SK-N-SH (cell line): ENCODE results near the gene NRM. TPM values are rescaled to one million over a fixed set of nuclear protein-coding genes. Genes with fewer than 3 reads are reported as not detected.
A peak's percentile ranks its signal among the peaks of the same experiment; 100 is the strongest.

Experiments used
- CTCF ChIA-PET: fragments of 300-600, 350-600 bp; formaldehyde crosslinking; extraction: SDS; loops from one replicate; lab custom pipeline; 2021; lab: Yijun Ruan, JAX
- POLR2A ChIA-PET: fragments of 350-600 bp; sonication (Branson Sonifier 250); formaldehyde crosslinking; extraction: SDS; loops from one replicate; lab custom pipeline; 2020; ENCODE audit warnings: antibody characterized with exemption, inconsistent platforms; lab: Yijun Ruan, JAX
- DNase-seq: peaks from one replicate; pipeline ENCODE4 v3.0.0; 2012
- H2AFZ ChIP-seq: fragments of 200-600 bp; sonication (generic); 2 replicates; pipeline ENCODE4 v1.8.1; 2016; ENCODE audit warnings: antibody characterized with exemption, mild to moderate bottlenecking, low read depth
- H3F3A ChIP-seq: fragments of 200-600 bp; sonication (generic); replicated peaks from 2 replicates; pipeline ENCODE3; 2016; ENCODE audit warnings: antibody characterized with exemption, mild to moderate bottlenecking; ENCODE audit not compliant: insufficient read depth
- H3K27ac ChIP-seq, 2 experiments: fragments of 200-500 bp in 1 of 2; fragments of 200-600 bp in 1 of 2; sonication (Bioruptor generic) in 1 of 2; sonication (generic), shearing (Covaris generic) in 1 of 2; 2 replicates each; pipeline versions ENCODE4 v1.5.1 to v1.6.1; 2014 to 2016; ENCODE audit warnings: low read depth in 2 of 2, inconsistent platforms in 1 of 2, low read length in 1 of 2, mild to moderate bottlenecking in 1 of 2, mixed read lengths in 1 of 2
- H3K27me3 ChIP-seq: fragments of 200-600 bp; sonication (generic), shearing (Covaris generic); 2 replicates; pipeline ENCODE4 v1.6.1; 2016; ENCODE audit warnings: mixed run types; ENCODE audit not compliant: insufficient read depth
- H3K36me3 ChIP-seq, 2 experiments: fragments of 200-500 bp in 1 of 2; fragments of 200-600 bp in 1 of 2; sonication (Bioruptor generic) in 1 of 2; sonication (generic) in 1 of 2; replicated peaks in 1 of 2; 2 replicates each; pipeline versions ENCODE3 to v1.5.1; 2014 to 2016; ENCODE audit warnings: low read length in 1 of 2, mild to moderate bottlenecking in 1 of 2; ENCODE audit not compliant: insufficient read depth in 2 of 2, control insufficient read depth in 1 of 2
- H3K4me1 ChIP-seq, 2 experiments: fragments of 200-500 bp in 1 of 2; fragments of 200-600 bp in 1 of 2; sonication (Bioruptor generic) in 1 of 2; sonication (generic), shearing (Covaris generic) in 1 of 2; 2 replicates each; pipeline versions ENCODE4 v1.5.1 to v1.6.1; 2014 to 2016; ENCODE audit warnings: low read depth in 1 of 2, low read length in 1 of 2, mixed run types in 1 of 2; ENCODE audit not compliant: insufficient read depth in 2 of 2, control insufficient read depth in 1 of 2
- H3K4me2 ChIP-seq: fragments of 200-600 bp; sonication (generic), shearing (Covaris generic); 2 replicates; pipeline ENCODE4 v1.6.1; 2017; ENCODE audit warnings: mixed run types
- H3K4me3 ChIP-seq, 2 experiments: fragments of 200-500 bp in 1 of 2; fragments of 200-600 bp in 1 of 2; sonication (Bioruptor generic) in 1 of 2; sonication (generic), shearing (Covaris generic) in 1 of 2; 2 replicates each; pipeline versions ENCODE4 v1.5.1 to v1.8.1; 2014 to 2016; ENCODE audit warnings: low read depth in 2 of 2, inconsistent platforms in 1 of 2, low read length in 1 of 2, mild to moderate bottlenecking in 1 of 2, mixed read lengths in 1 of 2, moderate library complexity in 1 of 2
- H3K79me2 ChIP-seq: fragments of 200-600 bp; sonication (generic); 2 replicates; pipeline ENCODE4 v1.8.1; 2017; ENCODE audit warnings: mild to moderate bottlenecking; ENCODE audit not compliant: insufficient read depth
- H3K9ac ChIP-seq: fragments of 200-600 bp; sonication (generic); 2 replicates; pipeline ENCODE4 v1.6.1; 2017; ENCODE audit warnings: mixed run types
- H3K9me2 ChIP-seq: fragments of 200-600 bp; sonication (generic); 2 replicates; pipeline ENCODE4 v1.6.1; 2017; ENCODE audit warnings: mixed run types
- H3K9me3 ChIP-seq: fragments of 200-600 bp; sonication (generic); 2 replicates; pipeline ENCODE4 v1.6.1; 2017; ENCODE audit warnings: mixed run types, mild to moderate bottlenecking, moderate library complexity
- H4K20me1 ChIP-seq: fragments of 200-600 bp; sonication (generic); 2 replicates; pipeline ENCODE4 v1.6.1; 2017; ENCODE audit warnings: mild to moderate bottlenecking, mixed run types; ENCODE audit not compliant: insufficient read depth
- CHD2 ChIP-seq: fragments of 150-350 bp; IDR thresholded peaks from 2 replicates; pipeline ENCODE4 v1.6.1; 2018; ENCODE audit warnings: low read length; ENCODE audit not compliant: partially characterized antibody
- EP300 ChIP-seq, 2 experiments: IDR thresholded peaks; 2 replicates each; pipeline versions ENCODE4 v1.4.0 to v1.6.1; 2012; ENCODE audit warnings: borderline replicate concordance in 1 of 2, low read depth in 1 of 2, low read length in 1 of 2
- EZH2phosphoT487 ChIP-seq: fragments of 200-600 bp; sonication (generic); IDR thresholded peaks from 2 replicates; pipeline ENCODE4 v1.6.1; 2017; ENCODE audit warnings: low read depth, mixed run types, mild to moderate bottlenecking, antibody characterized with exemption, moderate library complexity, borderline replicate concordance
- FOSL2 ChIP-seq: IDR thresholded peaks from 2 replicates; pipeline ENCODE4 v1.4.0; 2012; ENCODE audit warnings: low read depth, mild to moderate bottlenecking, moderate library complexity, borderline replicate concordance
- GATA2 ChIP-seq: sonication (generic); formaldehyde crosslinking; IDR thresholded peaks from 2 replicates; pipeline ENCODE4 v1.5.0; 2020; ENCODE audit warnings: mild to moderate bottlenecking, missing genetic modification reagents
- IRF3 ChIP-seq: fragments of 150-350 bp; IDR thresholded peaks from 2 replicates; pipeline ENCODE4 v1.6.1; 2016; ENCODE audit warnings: mild to moderate bottlenecking, low read depth, low read length
- MEF2A ChIP-seq: IDR thresholded peaks from 2 replicates; pipeline ENCODE4 v1.4.0; 2012; ENCODE audit warnings: low read depth, borderline replicate concordance
- MXI1 ChIP-seq: IDR thresholded peaks from 2 replicates; pipeline ENCODE4 v1.6.1; 2012; ENCODE audit warnings: mild to moderate bottlenecking, low read depth, low read length, improper control_type of control experiment
- NFIC ChIP-seq: IDR thresholded peaks from 2 replicates; pipeline ENCODE4 v1.4.0; 2012; ENCODE audit warnings: borderline replicate concordance
- NRF1 ChIP-seq: IDR thresholded peaks from 2 replicates; pipeline ENCODE4 v1.6.1; 2012; ENCODE audit warnings: low read depth, mild to moderate bottlenecking, low read length
- PBX3 ChIP-seq: IDR thresholded peaks from 2 replicates; pipeline ENCODE4; 2012
- RCOR1 ChIP-seq: fragments of 150-350 bp; IDR thresholded peaks from 2 replicates; pipeline ENCODE4 v1.6.1; 2017; ENCODE audit warnings: antibody characterized with exemption, low read length
- REST ChIP-seq: IDR thresholded peaks from 2 replicates; pipeline ENCODE4 v1.6.1; 2012; ENCODE audit warnings: mild to moderate bottlenecking, low read depth, low read length, moderate library complexity
- SMC3 ChIP-seq: IDR thresholded peaks from 2 replicates; pipeline ENCODE4 v1.6.1; 2012; ENCODE audit warnings: low read depth, low read length, improper control_type of control experiment
- TAF1 ChIP-seq: IDR thresholded peaks from 2 replicates; pipeline ENCODE4 v1.6.1; 2012; ENCODE audit warnings: low read depth, mild to moderate bottlenecking, low read length, moderate library complexity, borderline replicate concordance
- WGBS: methylation state at CpG from one replicate; pipeline ENCODE4 v1.1.6; 2017; ENCODE audit warnings: low lambda C conversion rate; 5-methylcytosine and 5-hydroxymethylcytosine counted together
- polyA plus RNA-seq, 3 experiments: library from polyadenylated mRNA; depleted of rRNA; stranded (reverse); fragments of >200 nt; gene quantifications; 2 replicates each; pipeline ENCODE4 v1.2.3, GENCODE V29; 2012

The NRM gene
- polyA plus RNA-seq, 1 of the 3 experiments (the other 2 are of a cell fraction): 26.8 TPM

DNA sequence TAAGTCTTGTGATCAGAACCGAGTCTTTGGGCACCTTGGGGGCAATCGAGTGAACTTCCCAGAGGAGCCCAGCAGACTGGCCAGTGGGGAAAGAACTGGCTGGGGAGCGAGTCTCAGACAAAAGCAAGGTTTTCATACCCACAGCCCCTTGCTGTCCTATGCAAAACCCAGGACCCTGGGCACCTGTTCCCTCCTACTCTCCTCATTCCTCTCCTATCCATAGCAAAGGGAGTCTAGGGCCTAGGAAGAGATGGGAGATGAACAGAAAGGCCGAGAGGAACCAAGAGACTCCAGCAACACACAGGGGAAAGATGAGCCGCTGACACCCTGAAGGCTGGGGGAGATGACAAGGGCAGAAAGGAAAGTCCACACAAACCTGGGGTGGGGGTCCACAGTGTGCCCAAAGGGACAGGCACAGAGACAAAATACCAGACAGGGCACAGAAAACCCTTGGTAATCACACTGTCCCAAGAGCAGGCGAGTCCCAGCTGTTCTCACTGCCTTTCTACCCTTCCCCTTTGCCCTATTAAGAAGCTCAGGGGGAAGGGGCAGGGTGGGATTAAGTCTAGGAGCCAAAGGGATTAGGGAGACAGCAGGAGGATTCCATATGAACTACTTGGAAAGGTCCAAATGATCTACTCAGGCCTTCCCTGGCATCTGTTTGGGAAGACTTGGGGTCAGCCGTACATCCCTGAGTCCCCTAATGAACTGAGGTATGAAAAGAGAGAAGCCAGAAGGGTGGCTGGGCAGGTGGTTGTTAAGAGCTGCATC is 10.8 kb downstream of the NRM start:
- H3K27me3 ChIP-seq: no peaks in the 10 kb centered on the region
- no peaks in the 10 kb centered on the region for H3K9me2 ChIP-seq
- peak overlapping the region in 1 of 2 experiments; percentile 22; a peak in 1 of 4 replicates for H3K4me3 ChIP-seq
- peak overlapping the region; percentile 19; the same call in 1 of the 2 replicates for H3K9ac ChIP-seq
- H3K36me3 ChIP-seq: peaks cover 25 to 48% of the 10 kb centered on the region in 2 experiments
- peaks cover 76% of the 10 kb centered on the region for H3K79me2 ChIP-seq
- TF ChIP-seq RCOR1 (no peak), IRF3 (no peak), EZH2phosphoT487 (no peak), REST (no peak), SMC3 (no peak), MXI1 (no peak), NRF1 (no peak), CHD2 (no peak), EP300 (IDR thresholded peaks at IDR 0.05; ENCODE audit: borderline replicate concordance in 1 of 2, low read depth in 1 of 2, low read length in 1 of 2) (no peak), GATA2 (no peak), FOSL2 (no peak), TAF1 (no peak), MEF2A (no peak), PBX3 (no peak), NFIC (no peak)
- TF ChIP-seq, all 33 proteins: peak for 0
- Histone ChIP-seq H3K4me2 (peak overlapping the region; percentile 69), H2AFZ (no peak overlapping the region), H3K4me1 (peaks cover 16 to 44% of the 10 kb centered on the region in 2 experiments; a peak in 3 of 4 replicates), H3K9me3 (no peaks in the 10 kb centered on the region), H3F3A (peaks cover 59% of the 10 kb centered on the region), H3K27ac (peak overlapping the region in 1 of 2 experiments; percentile 14; a peak in 1 of 4 replicates), H4K20me1 (peaks cover 36% of the 10 kb centered on the region)
- no peak for DNase-seq
- ChIA-PET POLR2A (interaction anchor here (1.2 to 2.2 kb wide), 3 partner anchors 42 to 50 kb away, joined by 7 to 24 read pairs (median 8); no protein-coding TSS in a partner anchor), CTCF (interaction anchor here (0.7 to 29.8 kb wide), 19 partner anchors 9 to 203 kb away, joined by 3 to 838 read pairs (median 5); partner anchors contain the start of genes FLOT1, MDC1, MRPS18B and NRM)
- 91% methylated on average over 7 of the region's 7 CpGs for whole genome bisulfite sequencing
